NCI-H2029 (cell line): ENCODE data around the gene SETBP1.
A peak's percentile ranks its signal among the peaks of the same experiment; 100 is the strongest.

Experiments used
- DNase-seq: peaks from one replicate; lab custom pipeline; 2025; lab: John Stamatoyannopoulos, UW

SETBP1 gene

GRCh38 chr18:44731530-44732237 is 51.0 kb downstream of the SETBP1 start:
- DNase-seq, result no peak

GRCh38 chr18:44732238-44732563 is 51.5 kb downstream of the SETBP1 start:
- no peak for DNase-seq

GRCh38 chr18:44732599-44732998 is 51.9 kb downstream of the SETBP1 start:
- peak; percentile 73 for DNase-seq

GRCh38 chr18:44733069-44733753 is 52.5 kb downstream of the SETBP1 start:
- no peak for DNase-seq

GRCh38 chr18:44733754-44734465 is 53.2 kb downstream of the SETBP1 start:
- no peak for DNase-seq

GRCh38 chr18:44735096-44735495 is 54.4 kb downstream of the SETBP1 start:
- no peak for DNase-seq

GRCh38 chr18:44736664-44737380 is 56.1 kb downstream of the SETBP1 start:
- no peak for DNase-seq

GRCh38 chr18:44737623-44738022 is 56.9 kb downstream of the SETBP1 start:
- DNase-seq, result no peak

GRCh38 chr18:44740000-44740399 is 59.3 kb downstream of the SETBP1 start:
- peak; percentile 27 for DNase-seq

- no peak for DNase-seq
Measured at GRCh38 chr18:44741085-44741484, 60.4 kb downstream of the SETBP1 start.

- no peak for DNase-seq
Measured at GRCh38 chr18:44741511-44741910, 60.8 kb downstream of the SETBP1 start.

GRCh38 chr18:44742126-44742525 is 61.4 kb downstream of the SETBP1 start:
- no peak for DNase-seq

- peak; percentile 73 for DNase-seq
Measured at GRCh38 chr18:44742718-44743311, 62.1 kb downstream of the SETBP1 start.

GRCh38 chr18:44743631-44744030 is 62.9 kb downstream of the SETBP1 start:
- DNase-seq, result no peak

- DNase-seq, result no peak
Measured at GRCh38 chr18:44744161-44745121, 63.8 kb downstream of the SETBP1 start.

- DNase-seq, result no peak
Measured at GRCh38 chr18:44747157-44747556, 66.5 kb downstream of the SETBP1 start.

GRCh38 chr18:44748582-44748981 is 67.9 kb downstream of the SETBP1 start:
- DNase-seq, result no peak

GRCh38 chr18:44750774-44751173 is 70.1 kb downstream of the SETBP1 start:
- DNase-seq, result no peak

GRCh38 chr18:44754567-44754966 is 73.9 kb downstream of the SETBP1 start:
- no peak for DNase-seq

- DNase-seq, result no peak
Measured at GRCh38 chr18:44758861-44759631, 78.4 kb downstream of the SETBP1 start.
